VCaP (cell line): ENCODE measurements around the gene LOC128125822.

Source experiments
- H3K27ac ChIP-seq: fragments of 450-650 bp; 2 replicates; pipeline ENCODE4 v1.5.1; 2017
- CTCF ChIP-seq: fragments of 450-650 bp; conservative IDR thresholded peaks from 2 replicates; pipeline ENCODE4 v1.5.1; 2017; ENCODE audit warnings: mild to moderate bottlenecking, moderate library complexity

Gene LOC128125822

GRCh38 chr6:63556369-63556768 lies 15.9 kb upstream of the LOC128125822 start:
- no peak for TF ChIP-seq CTCF
- H3K27ac ChIP-seq, result no peak overlapping the region

GRCh38 chr6:63558278-63558677 lies 14.0 kb upstream of the LOC128125822 start:
- no peak for TF ChIP-seq CTCF
- no peak overlapping the region for H3K27ac ChIP-seq

DNA sequence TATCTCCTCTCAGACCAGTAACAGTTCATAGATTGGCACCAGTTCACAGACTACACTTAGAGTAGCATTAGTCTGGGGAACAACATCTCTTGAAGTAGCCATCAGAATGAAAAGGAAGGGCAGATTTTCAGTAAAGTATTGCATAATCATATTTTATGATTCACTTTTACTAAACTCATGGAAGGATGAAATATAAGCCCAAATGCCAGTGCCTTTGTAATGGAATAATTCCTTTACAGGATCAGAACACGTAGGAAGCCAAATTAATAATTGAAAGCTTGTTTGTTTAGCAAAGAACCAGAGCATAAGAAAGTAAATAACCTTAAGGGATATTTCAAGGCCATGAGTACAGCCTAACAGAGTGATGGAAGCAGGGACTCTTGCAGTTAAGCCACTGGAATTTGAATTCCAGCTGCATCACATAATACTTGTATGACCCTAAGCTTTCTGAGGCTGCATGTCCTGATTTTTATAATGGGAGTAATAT lies 11.4 kb upstream of the LOC128125822 start:
- peak overlapping the region; percentile 78 for H3K27ac ChIP-seq
- no peak for TF ChIP-seq CTCF

GRCh38 chr6:63561288-63561687 lies 11.0 kb upstream of the LOC128125822 start:
- no peak for TF ChIP-seq CTCF
- H3K27ac ChIP-seq, result peak overlapping the region; percentile 78

DNA sequence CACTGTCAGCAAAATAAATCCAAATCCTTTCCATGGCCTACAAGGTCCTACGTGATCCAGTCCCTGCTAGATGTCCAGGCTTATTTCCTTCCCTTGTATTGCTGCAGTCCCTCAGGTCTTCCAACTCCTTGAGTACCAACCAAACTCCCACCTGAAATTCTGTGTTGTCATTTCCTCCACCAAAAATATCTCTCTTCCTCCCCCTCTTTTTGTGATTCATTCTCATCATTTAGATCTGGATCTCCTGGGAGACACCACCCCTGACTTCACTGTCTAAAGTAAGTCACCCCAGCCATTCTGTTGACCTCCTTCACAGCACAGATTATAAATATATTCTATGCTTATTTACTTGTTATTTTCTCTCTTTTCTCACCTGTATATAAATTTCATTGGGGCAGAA lies 9.0 kb upstream of the LOC128125822 start:
- no peak for TF ChIP-seq CTCF
- peak overlapping the region; percentile 78; the same call in 1 of the 2 replicates for H3K27ac ChIP-seq

- TF ChIP-seq CTCF, result no peak
- peak overlapping the region; percentile 4; the same call in 1 of the 2 replicates for H3K27ac ChIP-seq
Measured at GRCh38 chr6:63565058-63565726, 7.1 kb upstream of the LOC128125822 start.

GRCh38 chr6:63565727-63566596 lies 6.3 kb upstream of the LOC128125822 start:
- no peak for TF ChIP-seq CTCF

More at GRCh38 chr6:63565727-63566596, 6.3 kb upstream of the LOC128125822 start:
- peak overlapping the region; percentile 4; the same call in 1 of the 2 replicates for H3K27ac ChIP-seq
